ENCODE measurements around the gene ACAA1. TPM values are rescaled to one million over a fixed set of nuclear protein-coding genes. Genes with fewer than 3 reads are reported as not detected.

Gene ACAA1
- total RNA-seq, 2 experiments from 2014 or later: 13.3 to 50.3 TPM

- DNase-seq (ENCODE audit: low spot score): no peak
- no peak overlapping the region for H2AFZ ChIP-seq (ENCODE audit: low read length)
- intact Hi-C loops (cut with micrococcal nuclease; ENCODE audit: unreplicated experiment): no loop called here
These were observed 24.6 kb downstream of the ACAA1 start for GRCh38 chr3:38112378-38112761.

GRCh38 chr3:38111696-38112377 is 25.1 kb downstream of the ACAA1 start:
- CTCF ChIA-PET (ENCODE audit: unreplicated experiment): no interaction called here
- no peak for DNase-seq (ENCODE audit: low spot score)
- Histone ChIP-seq H3K4me1 (ENCODE audit: insufficient read depth, low read length, poor library complexity, severe bottlenecking) (no peaks in the 10 kb centered on the region), H3K4me2 (ENCODE audit: low read length) (no peak overlapping the region), H4K20me1 (ENCODE audit: insufficient read depth, low read length) (no peaks in the 10 kb centered on the region; the same call in 1 of the 2 replicates), H3K79me2 (ENCODE audit: insufficient read depth, low read depth, low read length) (no peaks in the 10 kb centered on the region), H3K9me3 (ENCODE audit: low read length) (no peaks in the 10 kb centered on the region), H2AFZ (ENCODE audit: low read length) (no peak overlapping the region), H3K4me3 (ENCODE audit: low read depth, low read length, poor library complexity, severe bottlenecking) (no peak overlapping the region), H3K9me2 (ENCODE audit: insufficient read depth, low read length) (no peaks in the 10 kb centered on the region), H3K27ac (ENCODE audit: low read depth, low read length, poor library complexity, severe bottlenecking) (no peak overlapping the region), H3K36me3 (ENCODE audit: insufficient read depth, low read length) (no peaks in the 10 kb centered on the region)
- BruUV-seq (replicated peaks): no TSS peak
- POLR2A ChIA-PET: interaction anchor here (0.6 to 0.7 kb wide), 2 partner anchors 259 to 555 kb away, joined by 3 to 5 read pairs; no protein-coding TSS in a partner anchor
- intact Hi-C loops (cut with micrococcal nuclease; ENCODE audit: unreplicated experiment): no loop called here
- TF ChIP-seq EZH2phosphoT487 (IDR thresholded peaks at IDR 0.05; ENCODE audit: borderline replicate concordance, low read depth, low read length) (no peak), CTCF (conservative IDR thresholded peaks at IDR 0.05; ENCODE audit: low read length) (no peak)

More at GRCh38 chr3:38112378-38112761, 24.6 kb downstream of the ACAA1 start:
- TF ChIP-seq EZH2phosphoT487 (IDR thresholded peaks at IDR 0.05; ENCODE audit: borderline replicate concordance, low read depth, low read length) (no peak), CTCF (conservative IDR thresholded peaks at IDR 0.05; ENCODE audit: low read length) (no peak)
- BruUV-seq (replicated peaks): no TSS peak
- Histone ChIP-seq H3K79me2 (ENCODE audit: insufficient read depth, low read depth, low read length) (no peaks in the 10 kb centered on the region), H3K9me2 (ENCODE audit: insufficient read depth, low read length) (no peaks in the 10 kb centered on the region), H4K20me1 (ENCODE audit: insufficient read depth, low read length) (no peaks in the 10 kb centered on the region; the same call in 1 of the 2 replicates), H3K36me3 (ENCODE audit: insufficient read depth, low read length) (no peaks in the 10 kb centered on the region), H3K4me2 (ENCODE audit: low read length) (no peak overlapping the region), H3K4me3 (ENCODE audit: low read depth, low read length, poor library complexity, severe bottlenecking) (no peak overlapping the region), H3K9me3 (ENCODE audit: low read length) (no peaks in the 10 kb centered on the region), H3K27ac (ENCODE audit: low read depth, low read length, poor library complexity, severe bottlenecking) (no peak overlapping the region), H3K4me1 (ENCODE audit: insufficient read depth, low read length, poor library complexity, severe bottlenecking) (no peaks in the 10 kb centered on the region)
- ChIA-PET CTCF (ENCODE audit: unreplicated experiment) (no interaction called here), POLR2A (no interaction called here)

GRCh38 chr3:38111201-38111600 is 25.7 kb downstream of the ACAA1 start:
- no peaks in the 10 kb centered on the region for H3K9me3 ChIP-seq (ENCODE audit: low read length)
- no peaks in the 10 kb centered on the region for H3K79me2 ChIP-seq (ENCODE audit: insufficient read depth, low read depth, low read length)
- no peak overlapping the region for H2AFZ ChIP-seq (ENCODE audit: low read length)
- no peak for DNase-seq (ENCODE audit: low spot score)
- no peaks in the 10 kb centered on the region; the same call in 1 of the 2 replicates for H4K20me1 ChIP-seq (ENCODE audit: insufficient read depth, low read length)
- no peaks in the 10 kb centered on the region for H3K4me1 ChIP-seq (ENCODE audit: insufficient read depth, low read length, poor library complexity, severe bottlenecking)
- ChIA-PET POLR2A (interaction anchor here (0.6 to 0.7 kb wide), 2 partner anchors 258 to 554 kb away, joined by 3 to 5 read pairs; no protein-coding TSS in a partner anchor), CTCF (ENCODE audit: unreplicated experiment) (no interaction called here)
- H3K27ac ChIP-seq (ENCODE audit: low read depth, low read length, poor library complexity, severe bottlenecking): no peak overlapping the region
- H3K36me3 ChIP-seq (ENCODE audit: insufficient read depth, low read length): no peaks in the 10 kb centered on the region
- no peak overlapping the region for H3K4me3 ChIP-seq (ENCODE audit: low read depth, low read length, poor library complexity, severe bottlenecking)
- no TSS peak for BruUV-seq (replicated peaks)
- H3K4me2 ChIP-seq (ENCODE audit: low read length): no peak overlapping the region
- no peak for TF ChIP-seq CTCF (conservative IDR thresholded peaks at IDR 0.05; ENCODE audit: low read length)
- TF ChIP-seq EZH2phosphoT487 (IDR thresholded peaks at IDR 0.05; ENCODE audit: borderline replicate concordance, low read depth, low read length): no peak
- intact Hi-C loops (cut with micrococcal nuclease; ENCODE audit: unreplicated experiment): no loop called here
- no peaks in the 10 kb centered on the region for H3K9me2 ChIP-seq (ENCODE audit: insufficient read depth, low read length)

All from OCI-LY7 (cell line).